H1 (cell line): ENCODE results near the gene PPP3CB. TPM values are rescaled to one million over a fixed set of nuclear protein-coding genes. Genes with fewer than 3 reads are reported as not detected.

Experiments
- CTCF ChIA-PET: fragments of 300-600 bp; sonication (Branson Sonifier 250); formaldehyde crosslinking; loops from one replicate; lab custom pipeline; 2021; ENCODE audit not compliant: partially characterized antibody; lab: Charles Lee
- POLR2A ChIA-PET: fragments of 300-600 bp; sonication (Branson Sonifier 250); formaldehyde crosslinking; loops from one replicate; lab custom pipeline; 2021; ENCODE audit warnings: inconsistent platforms; ENCODE audit not compliant: partially characterized antibody; lab: Charles Lee
- DNase-seq, 2 experiments: peaks; one replicate each; pipeline versions ENCODE4 v3.0.0 to v3.0.0-alpha.2; 2010 to 2022; ENCODE audit warnings: low spot score in 2 of 2, low read depth in 1 of 2, mixed read lengths in 1 of 2
- FAIRE-seq: peaks from 2 replicates; lab custom pipeline; 2011; peaks lifted over from hg19 to GRCh38; lab: Jason Lieb, UNC
- H2AFZ ChIP-seq: 2 replicates; pipeline ENCODE4 v1.8.1; 2012; ENCODE audit warnings: low read length, inconsistent platforms
- H2AK5ac ChIP-seq: 2 replicates; pipeline ENCODE4 v1.6.1; 2013; ENCODE audit warnings: low read depth, low read length
- H2BK120ac ChIP-seq: replicated peaks from 2 replicates; pipeline ENCODE3; 2013; ENCODE audit warnings: low read depth, low read length, inconsistent platforms
- H2BK12ac ChIP-seq: 2 replicates; pipeline ENCODE4 v1.6.1; 2013; ENCODE audit warnings: low read depth, low read length
- H2BK15ac ChIP-seq: 2 replicates; pipeline ENCODE4 v1.6.1; 2013; ENCODE audit warnings: low read length
- H2BK20ac ChIP-seq: 2 replicates; pipeline ENCODE4 v1.6.1; 2013; ENCODE audit warnings: low read length
- H2BK5ac ChIP-seq: 2 replicates; pipeline ENCODE4 v1.6.1; 2013; ENCODE audit warnings: low read depth, low read length
- H3K14ac ChIP-seq: 2 replicates; pipeline ENCODE4 v1.6.1; 2013; ENCODE audit warnings: inconsistent platforms; ENCODE audit not compliant: insufficient read length
- H3K18ac ChIP-seq: 2 replicates; pipeline ENCODE4 v1.6.1; 2013; ENCODE audit warnings: low read length; ENCODE audit errors: extremely low read depth
- H3K23ac ChIP-seq: 2 replicates; pipeline ENCODE4 v1.6.1; 2013; ENCODE audit warnings: inconsistent platforms; ENCODE audit not compliant: insufficient read length
- H3K23me2 ChIP-seq: 2 replicates; pipeline ENCODE4 v1.6.1; 2013; ENCODE audit warnings: low read depth, low read length
- H3K27ac ChIP-seq: 2 replicates; pipeline ENCODE4 v1.6.1; 2011; ENCODE audit warnings: low read depth, low read length, inconsistent platforms
- H3K27me3 ChIP-seq, 4 experiments: replicated peaks in 1 of 4; 1 replicate in 1 of 4; 2 replicates in 3 of 4; pipeline versions ENCODE4 v1.6.1 to v1.8.1; 2011 to 2013; ENCODE audit warnings: low read length in 3 of 4, mild to moderate bottlenecking in 3 of 4, inconsistent platforms in 2 of 4, mixed read lengths in 2 of 4, moderate library complexity in 1 of 4; ENCODE audit not compliant: control insufficient read depth in 3 of 4, insufficient read depth in 3 of 4; ENCODE audit errors: extremely low read depth in 1 of 4
- H3K36me3 ChIP-seq, 4 experiments: 2 replicates each; pipeline versions ENCODE4 v1.6.1 to v1.8.1; 2011 to 2013; ENCODE audit warnings: mild to moderate bottlenecking in 4 of 4, low read length in 3 of 4, moderate library complexity in 2 of 4, control low read depth in 1 of 4, inconsistent platforms in 1 of 4; ENCODE audit not compliant: insufficient read depth in 4 of 4, control insufficient read depth in 2 of 4
- H3K4ac ChIP-seq: replicated peaks from 2 replicates; pipeline ENCODE3; 2013; ENCODE audit warnings: low read length, low read depth, mixed read lengths, inconsistent platforms; ENCODE audit not compliant: insufficient read length
- H3K4me1 ChIP-seq, 4 experiments: replicated peaks in 1 of 4; 1 replicate in 1 of 4; 2 replicates in 3 of 4; pipeline versions ENCODE4 v1.6.1 to v1.8.1; 2011 to 2013; ENCODE audit warnings: low read length in 3 of 4, inconsistent platforms in 2 of 4, mixed read lengths in 1 of 4; ENCODE audit not compliant: insufficient read depth in 4 of 4, control insufficient read depth in 3 of 4
- H3K4me2 ChIP-seq, 2 experiments: 2 replicates each; pipeline versions ENCODE4 v1.6.1 to v1.8.1; 2011 to 2013; ENCODE audit warnings: low read depth in 2 of 2, low read length in 2 of 2, control low read depth in 1 of 2, inconsistent platforms in 1 of 2, mild to moderate bottlenecking in 1 of 2; ENCODE audit not compliant: insufficient read depth in 1 of 2
- H3K4me3 ChIP-seq, 4 experiments: fragments of 200-600, 300-600 bp in 1 of 4; sonication (generic), shearing (Covaris generic), sonication (Bioruptor Twin) in 1 of 4; 2 replicates each; pipeline versions ENCODE4 v1.5.1 to v1.8.1; 2011 to 2016; ENCODE audit warnings: low read length in 4 of 4, low read depth in 3 of 4, control low read depth in 2 of 4, inconsistent platforms in 2 of 4, mild to moderate bottlenecking in 2 of 4, mixed read lengths in 1 of 4, moderate library complexity in 1 of 4; ENCODE audit not compliant: insufficient read depth in 2 of 4; ENCODE audit errors: extremely low read depth in 1 of 4
- H3K56ac ChIP-seq: replicated peaks from 2 replicates; pipeline ENCODE3; 2013; ENCODE audit warnings: low read depth, mild to moderate bottlenecking, mixed read lengths, low read length, inconsistent platforms; ENCODE audit not compliant: insufficient read length
- H3K79me1 ChIP-seq: 2 replicates; pipeline ENCODE4 v1.6.1; 2013; ENCODE audit warnings: low read depth, low read length, control low read depth
- H3K79me2 ChIP-seq, 2 experiments: 2 replicates each; pipeline versions ENCODE4 v1.6.1 to v1.8.1; 2012 to 2013; ENCODE audit warnings: low read length in 2 of 2, mild to moderate bottlenecking in 2 of 2, inconsistent platforms in 1 of 2; ENCODE audit not compliant: insufficient read depth in 2 of 2, control insufficient read depth in 1 of 2
- H3K9ac ChIP-seq, 4 experiments: replicated peaks in 1 of 4; 1 replicate in 1 of 4; 2 replicates in 3 of 4; pipeline versions ENCODE4 v1.6.1 to v1.8.1; 2011 to 2013; ENCODE audit warnings: low read depth in 3 of 4, low read length in 3 of 4, control low read depth in 2 of 4, mild to moderate bottlenecking in 2 of 4, moderate library complexity in 2 of 4, inconsistent platforms in 1 of 4; ENCODE audit errors: extremely low read depth in 1 of 4
- H3K9me3 ChIP-seq, 2 experiments: 2 replicates each; pipeline versions ENCODE4 v1.6.1 to v1.8.1; 2012 to 2013; ENCODE audit warnings: mild to moderate bottlenecking in 2 of 2, moderate library complexity in 2 of 2, control low read depth in 1 of 2, inconsistent platforms in 1 of 2, low read depth in 1 of 2, low read length in 1 of 2, mixed read lengths in 1 of 2; ENCODE audit not compliant: insufficient read depth in 2 of 2
- H4K20me1 ChIP-seq, 2 experiments: replicated peaks in 1 of 2; 2 replicates each; pipeline versions ENCODE3 to v1.8.1; 2011 to 2013; ENCODE audit warnings: inconsistent platforms in 2 of 2, low read length in 2 of 2, mild to moderate bottlenecking in 1 of 2; ENCODE audit not compliant: insufficient read depth in 2 of 2, control insufficient read depth in 1 of 2
- H4K5ac ChIP-seq: 2 replicates; pipeline ENCODE4 v1.6.1; 2013; ENCODE audit warnings: low read length, low read depth, mixed read lengths, inconsistent platforms; ENCODE audit not compliant: insufficient read length
- H4K8ac ChIP-seq: 2 replicates; pipeline ENCODE4 v1.8.0; 2013; ENCODE audit warnings: mild to moderate bottlenecking, moderate library complexity, low read length, inconsistent platforms; ENCODE audit not compliant: insufficient read depth; ENCODE audit errors: extremely low read depth
- H4K91ac ChIP-seq: replicated peaks from 2 replicates; pipeline ENCODE3; 2013; ENCODE audit warnings: low read length, mixed read lengths, inconsistent platforms; ENCODE audit not compliant: insufficient read length
- BACH1 ChIP-seq: IDR thresholded peaks from 2 replicates; pipeline ENCODE4 v1.6.1; 2012; ENCODE audit warnings: low read length, improper control_type of control experiment
- CHD2 ChIP-seq: IDR thresholded peaks from 2 replicates; pipeline ENCODE4 v1.6.1; 2012; ENCODE audit warnings: low read length, improper control_type of control experiment
- CTCF ChIP-seq, 3 experiments: IDR thresholded peaks; 1 replicate in 2 of 3; 2 replicates in 1 of 3; pipeline versions ENCODE4 v1.5.1 to v1.6.1; 2011; ENCODE audit warnings: low read length in 3 of 3, mild to moderate bottlenecking in 3 of 3, inconsistent platforms in 2 of 3, low read depth in 1 of 3, moderate library complexity in 1 of 3; ENCODE audit not compliant: insufficient read depth in 1 of 3; ENCODE audit errors: control extremely low read depth in 1 of 3
- E2F6 ChIP-seq: IDR thresholded peaks from 2 replicates; pipeline ENCODE4 v1.6.1; 2012; ENCODE audit warnings: inconsistent platforms
- HDAC2 ChIP-seq, 2 experiments: fragments of 300-600 bp in 1 of 2; sonication (generic) in 1 of 2; IDR thresholded peaks; 2 replicates each; pipeline ENCODE4 v1.6.1; 2011 to 2012; ENCODE audit warnings: low read depth in 2 of 2, low read length in 2 of 2, mild to moderate bottlenecking in 2 of 2, moderate library complexity in 2 of 2, borderline replicate concordance in 1 of 2, inconsistent platforms in 1 of 2
- KDM4A ChIP-seq: IDR thresholded peaks from one replicate; pipeline ENCODE4 v1.7.1; 2012; ENCODE audit warnings: low read depth, mild to moderate bottlenecking, moderate library complexity, low read length, inconsistent platforms; ENCODE audit not compliant: severe bottlenecking
- NANOG ChIP-seq: IDR thresholded peaks from 2 replicates; pipeline ENCODE4 v1.6.1; 2011; ENCODE audit warnings: low read length, low read depth, mild to moderate bottlenecking, inconsistent platforms; ENCODE audit not compliant: insufficient read depth, poor library complexity, severe bottlenecking
- PHF8 ChIP-seq: fragments of 200-600 bp; sonication (generic); conservative IDR thresholded peaks from 2 replicates; pipeline ENCODE4 v1.7.1; 2012; ENCODE audit warnings: low read depth, mild to moderate bottlenecking, inconsistent platforms, low read length, moderate library complexity
- POLR2A ChIP-seq, 2 experiments: IDR thresholded peaks; 1 replicate in 1 of 2; 2 replicates in 1 of 2; pipeline ENCODE4 v1.6.1; 2011; ENCODE audit warnings: low read depth in 2 of 2, low read length in 2 of 2, mild to moderate bottlenecking in 2 of 2; ENCODE audit errors: control extremely low read depth in 1 of 2
- SP4 ChIP-seq: IDR thresholded peaks from 2 replicates; pipeline ENCODE4 v1.6.1; 2012; ENCODE audit warnings: low read length, inconsistent platforms
- TAF1 ChIP-seq: IDR thresholded peaks from 2 replicates; pipeline ENCODE4 v1.6.1; 2011; ENCODE audit warnings: mild to moderate bottlenecking, low read depth, low read length
- WGBS, 2 experiments: shearing (Covaris generic) in 1 of 2; methylation state at CpG; one replicate each; pipeline versions ENCODE4 v1.1.6 to v1.1.7; 2013 to 2015; ENCODE audit warnings: low lambda C conversion rate in 2 of 2, mixed read lengths in 2 of 2, inconsistent platforms in 1 of 2, low coverage in 1 of 2, missing lambda C conversion rate in 1 of 2; ENCODE audit not compliant: insufficient replicate concordance in 2 of 2, insufficient coverage in 1 of 2, insufficient read length in 1 of 2; ENCODE audit errors: extremely low coverage in 1 of 2, missing lambda C conversion rate in 1 of 2; 5-methylcytosine and 5-hydroxymethylcytosine counted together
- polyA plus RNA-seq, 7 experiments: library from polyadenylated mRNA; depleted of rRNA in 3 of 7; stranded (reverse) in 5 of 7; unstranded in 2 of 7; fragments of >200 nt in 5 of 7; fragments of 200-250 nt in 2 of 7; gene quantifications; 1 replicate in 5 of 7; 2 replicates in 1 of 7; 4 replicates in 1 of 7; pipeline versions ENCODE4 v1.2.1 to v1.2.3, GENCODE V29; 2011 to 2013; ENCODE audit warnings: missing spikeins in 2 of 7, mixed read lengths in 2 of 7
- total RNA-seq: library from RNA; stranded (reverse); fragmentation: NEBNext Ultra II Directional; extraction: Animal tissue kit (Norgen Biotek cat#: 25700); gene quantifications from 2 replicates; pipeline ENCODE4 v1.2.1, GENCODE V29; 2021

PPP3CB gene
- total and polyA plus RNA-seq, 2 of the 8 experiments (the other 6 are each of a cell fraction or from before 2014, with no cell fraction given), result 10.5 to 36.3 TPM

GRCh38 chr10:73386583-73386982 is 109.2 kb downstream of the PPP3CB start:
- peaks cover 4 to 49% (median 22%) of the 10 kb centered on the region in 4 experiments; a peak in 5 of 8 replicates for H3K36me3 ChIP-seq
- H3K4me2 ChIP-seq, result no peak overlapping the region
- H2BK120ac ChIP-seq, result no peak overlapping the region
- H3K23me2 ChIP-seq, result no peaks in the 10 kb centered on the region
- H4K91ac ChIP-seq, result no peak overlapping the region
- H3K79me1 ChIP-seq, result no peaks in the 10 kb centered on the region
- H3K56ac ChIP-seq, result no peak overlapping the region
- 93% methylated on average over 7 of the region's 7 CpGs; no CpG with 5 or more reads in 1 of the 2 experiments for WGBS, 2 experiments
- H4K8ac ChIP-seq, result no peak overlapping the region
- H3K27me3 ChIP-seq, result no peaks in the 10 kb centered on the region
- DNase-seq (no peak), FAIRE-seq (no peak)
- H2BK20ac ChIP-seq, result no peak overlapping the region
- CTCF ChIA-PET, result interaction anchor here (0.7 to 1.7 kb wide), 2 partner anchors 11 to 1489 kb away, joined by 3 to 7 read pairs; no protein-coding TSS in a partner anchor
- no peaks in the 10 kb centered on the region for H3K79me2 ChIP-seq
- no peak overlapping the region for H4K5ac ChIP-seq
- H3K23ac ChIP-seq, result no peak overlapping the region
- no peak overlapping the region for H3K14ac ChIP-seq
- no peak overlapping the region for H2AK5ac ChIP-seq
- no peak overlapping the region for H2BK12ac ChIP-seq
- H3K4me3 ChIP-seq, result no peak overlapping the region
- POLR2A ChIA-PET, result no interaction called here
- H3K4me1 ChIP-seq, result no peaks in the 10 kb centered on the region
- H3K9me3 ChIP-seq, result no peaks in the 10 kb centered on the region
- no peak overlapping the region for H3K4ac ChIP-seq
- no peak overlapping the region for H2AFZ ChIP-seq
- H2BK15ac ChIP-seq, result no peak overlapping the region
- H3K18ac ChIP-seq, result no peak overlapping the region
- H2BK5ac ChIP-seq, result no peak overlapping the region
- no peak overlapping the region for H3K9ac ChIP-seq
- no peak overlapping the region for H3K27ac ChIP-seq
- H4K20me1 ChIP-seq, result peaks cover 0 to 1% of the 10 kb centered on the region in 2 experiments
- TF ChIP-seq KDM4A (no peak), NANOG (no peak), POLR2A (IDR thresholded peaks at IDR 0.05; ENCODE audit: control extremely low read depth in 1 of 2, low read depth in 2 of 2, low read length in 2 of 2) (no peak), BACH1 (no peak), SP4 (no peak), CHD2 (no peak), HDAC2 (IDR thresholded peaks at IDR 0.05; ENCODE audit: borderline replicate concordance in 1 of 2, low read depth in 2 of 2, low read length in 2 of 2) (no peak), E2F6 (no peak), CTCF (IDR thresholded peaks at IDR 0.05; ENCODE audit: control extremely low read depth in 1 of 3, insufficient read depth in 1 of 3, low read depth in 1 of 3, low read length in 3 of 3) (no peak), TAF1 (no peak), PHF8 (no peak)
